CD4-positive, alpha-beta T cell treated with Interleukin-2 at 100 ng/mL for 4 hours (primary cell): Measurements from ENCODE around the gene AUNIP.

Experiments
- DNase-seq: peaks from one replicate; pipeline ENCODE4 v3.0.0-alpha.2; 2020; ENCODE audit warnings: low spot score

Gene AUNIP

DNA sequence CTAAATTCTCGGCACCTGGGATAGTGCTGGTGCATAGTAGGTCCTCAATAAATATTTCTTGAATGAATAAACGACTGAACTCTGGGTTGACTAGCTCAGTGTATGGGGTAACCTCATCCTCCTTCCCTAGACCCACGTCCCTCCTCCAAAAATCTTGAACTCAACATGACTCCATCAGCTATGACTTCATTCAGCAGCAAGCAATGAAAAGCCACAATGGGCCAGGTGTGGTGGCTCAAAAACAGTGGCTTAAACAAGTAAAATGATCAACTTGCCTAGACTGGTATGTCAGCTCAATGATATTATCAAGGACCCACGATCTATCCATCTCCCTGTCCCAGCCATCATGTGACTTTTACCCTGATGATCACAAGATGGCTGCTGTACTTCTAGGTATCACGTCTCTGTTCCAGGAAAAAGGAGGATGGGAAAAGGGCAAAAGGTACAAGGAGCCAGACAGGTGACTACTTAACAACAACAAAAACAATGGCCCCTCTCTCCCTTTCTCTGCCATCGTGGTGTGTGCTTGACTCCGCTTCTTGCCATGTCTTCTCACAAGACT lies 29.2 kb upstream of the AUNIP start:
- no peak for DNase-seq

DNA sequence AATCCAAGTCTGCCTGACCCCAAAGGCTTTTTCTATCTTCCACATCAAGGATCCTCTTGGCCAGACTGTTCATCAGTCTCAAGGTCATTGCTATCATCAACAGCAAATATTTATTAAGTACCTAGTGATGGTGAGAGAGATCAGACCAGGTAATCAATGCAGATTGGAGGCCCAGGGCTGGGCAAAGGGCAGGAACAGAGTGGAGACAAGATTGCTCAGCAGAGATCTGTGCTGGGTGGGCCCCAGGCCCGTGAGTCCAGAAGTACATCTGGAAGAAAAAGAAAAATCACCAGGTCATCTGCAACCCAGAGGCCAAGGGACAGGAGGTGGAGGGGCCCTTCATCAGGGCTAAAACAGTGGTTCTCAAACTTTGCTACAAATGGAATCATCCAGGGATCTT lies 26.3 kb upstream of the AUNIP start:
- DNase-seq, result no peak

DNA sequence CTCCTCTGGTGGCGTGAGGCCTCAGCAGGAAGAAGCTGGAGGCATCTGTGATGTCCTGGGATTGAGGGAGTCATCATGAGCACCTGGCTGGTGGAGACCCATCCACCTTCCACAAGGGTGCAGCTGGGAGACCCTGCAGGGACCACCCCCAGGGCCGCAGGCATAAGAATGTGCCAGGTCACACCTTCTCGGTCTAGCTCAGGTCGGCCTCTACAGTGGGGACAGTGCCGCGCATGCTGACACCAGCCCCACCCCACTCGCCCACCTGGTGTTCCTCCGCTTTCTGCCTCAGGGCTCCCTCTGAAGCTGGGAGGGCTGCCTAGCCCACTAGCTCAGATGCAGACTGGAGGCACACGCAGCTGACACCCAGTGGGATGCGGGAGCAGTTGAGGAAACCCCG lies 22.0 kb upstream of the AUNIP start:
- DNase-seq, result no peak

DNA sequence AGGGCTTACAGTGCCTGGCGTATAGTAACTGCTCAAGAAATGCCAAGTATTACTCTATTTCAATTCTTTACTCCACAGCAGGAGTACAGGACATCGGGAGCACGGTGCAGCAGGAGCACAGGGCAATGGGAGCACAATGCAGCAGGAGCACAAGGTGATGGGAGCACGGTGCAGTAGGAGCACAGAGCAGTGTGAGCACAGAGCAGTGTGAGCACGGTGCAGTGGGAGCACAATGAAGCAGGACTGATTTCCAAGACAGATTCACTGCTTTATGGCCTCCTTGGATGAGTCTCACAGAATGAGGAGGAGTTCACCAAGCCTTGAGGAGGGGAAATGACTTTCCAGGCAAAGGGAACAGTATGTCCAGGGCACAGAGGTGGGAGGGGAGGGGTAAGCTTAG lies 21.3 kb upstream of the AUNIP start:
- DNase-seq, result no peak

DNA sequence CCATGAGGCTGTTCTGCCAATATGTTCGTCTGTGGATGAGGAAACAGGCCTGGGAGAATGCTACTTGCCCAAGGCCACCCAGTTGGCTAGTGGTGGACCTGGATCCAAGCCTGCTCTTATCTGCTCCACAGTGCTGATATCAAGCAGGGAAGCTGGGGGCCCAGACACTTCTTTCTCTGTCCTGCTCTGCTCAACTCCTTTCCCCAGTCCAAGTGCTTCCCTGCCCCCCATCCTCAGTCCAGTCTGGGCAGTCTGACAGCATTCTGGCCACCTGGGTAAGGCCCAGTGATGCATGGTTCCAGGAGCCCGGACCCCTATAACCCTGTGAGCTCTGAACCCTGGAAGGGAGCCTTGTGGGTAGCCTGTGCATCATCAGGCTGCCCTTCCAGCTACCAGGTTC lies 20.4 kb upstream of the AUNIP start:
- DNase-seq, result no peak

DNA sequence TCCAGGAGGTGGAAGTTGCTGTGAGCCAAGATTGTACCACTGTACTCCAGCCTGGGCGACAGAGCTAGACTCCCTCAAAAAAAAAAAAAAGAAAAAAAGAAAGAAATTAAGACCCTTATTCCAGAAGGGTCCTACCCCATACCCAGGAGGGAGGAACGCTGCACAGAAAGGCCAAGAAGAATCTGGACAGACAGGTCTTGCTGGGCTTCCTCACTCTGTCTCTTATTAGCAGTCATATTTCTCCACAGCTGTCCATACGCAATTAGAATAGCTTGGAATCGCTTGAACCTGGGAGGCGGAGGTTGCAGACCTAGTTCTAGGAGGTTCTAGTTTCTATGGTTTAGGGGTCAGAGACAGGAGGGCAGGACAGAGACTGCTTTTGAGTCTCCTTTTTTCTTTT lies 19.4 kb upstream of the AUNIP start:
- DNase-seq, result no peak

DNA sequence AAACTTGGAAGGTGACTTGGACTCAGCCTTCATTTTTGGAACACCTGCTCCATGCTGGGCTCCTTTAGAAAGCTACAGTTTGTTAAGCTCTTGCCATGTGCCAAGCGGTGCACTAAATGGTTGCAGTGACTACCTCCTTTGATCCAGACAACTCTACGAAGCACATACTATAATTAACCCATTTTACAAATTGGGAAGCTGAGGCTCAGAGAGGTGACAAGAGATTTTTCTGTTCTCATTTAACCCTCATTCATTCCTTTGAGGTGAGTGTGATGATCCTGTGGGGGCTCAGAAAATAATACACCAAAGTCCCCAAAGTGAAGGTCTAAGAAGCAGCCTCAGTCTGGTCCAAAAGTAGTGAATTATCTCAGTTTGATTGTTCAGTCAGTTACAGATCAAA lies 17.9 kb upstream of the AUNIP start:
- no peak for DNase-seq

DNA sequence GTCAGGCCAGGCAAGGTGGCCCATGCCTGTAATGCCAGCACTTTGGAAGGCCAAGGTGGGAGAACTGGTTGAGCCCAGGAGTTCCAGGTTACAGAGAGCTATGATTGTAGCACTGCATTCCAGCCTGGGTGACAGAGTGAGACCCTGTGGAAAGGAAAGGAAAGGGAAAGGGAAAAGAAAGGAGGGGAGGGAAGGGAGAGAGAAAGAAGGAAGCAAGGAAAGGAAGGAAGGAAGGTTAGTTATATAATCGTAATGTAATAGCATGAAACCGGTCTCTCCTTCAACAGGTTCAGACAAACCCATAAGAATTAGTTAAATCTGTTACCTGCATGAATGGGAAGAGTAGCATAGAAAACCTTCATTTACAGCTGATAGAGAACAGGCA lies 17.4 kb upstream of the AUNIP start:
- DNase-seq, result no peak

DNA sequence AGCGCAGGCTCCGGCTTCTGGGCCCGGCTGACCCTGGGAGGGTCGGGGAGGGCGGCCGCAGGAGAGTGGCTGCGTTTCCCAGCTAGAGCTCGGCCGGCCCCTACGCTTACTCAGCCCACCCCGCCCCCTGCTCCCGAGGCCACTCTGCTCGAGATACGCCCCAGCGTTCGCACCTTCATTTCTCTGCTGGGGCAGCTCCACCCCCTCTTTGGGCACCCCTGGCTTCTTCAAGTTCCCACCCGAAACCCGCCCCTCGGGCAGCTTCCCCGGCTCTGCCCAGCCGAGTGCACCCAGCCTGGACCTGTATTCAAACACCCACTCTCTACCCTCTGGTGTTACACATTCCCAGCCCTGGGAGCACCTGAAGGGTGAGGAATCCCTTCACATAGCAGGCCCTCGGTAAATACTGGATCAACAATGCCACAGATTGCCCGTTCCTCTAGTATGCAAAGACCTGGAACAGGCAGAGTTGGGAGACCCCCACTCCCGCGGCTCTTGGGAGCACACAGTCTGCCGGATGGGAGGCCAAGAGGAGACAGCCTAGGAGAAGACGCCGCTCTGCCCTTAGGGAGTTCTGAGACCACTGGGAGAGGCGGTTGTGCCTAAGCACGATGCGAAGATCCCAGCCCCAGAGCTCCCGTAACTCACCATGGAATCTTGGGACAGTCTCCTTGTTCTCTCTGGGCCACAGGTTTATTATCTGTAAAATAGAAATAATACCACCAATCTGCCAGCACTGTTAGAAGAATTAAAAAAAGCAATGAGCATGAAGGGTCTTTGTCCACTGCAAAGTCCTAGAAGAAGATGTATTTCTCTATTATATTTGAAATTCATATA lies 16.8 kb upstream of the AUNIP start:
- DNase-seq, result peak; percentile 13

DNA sequence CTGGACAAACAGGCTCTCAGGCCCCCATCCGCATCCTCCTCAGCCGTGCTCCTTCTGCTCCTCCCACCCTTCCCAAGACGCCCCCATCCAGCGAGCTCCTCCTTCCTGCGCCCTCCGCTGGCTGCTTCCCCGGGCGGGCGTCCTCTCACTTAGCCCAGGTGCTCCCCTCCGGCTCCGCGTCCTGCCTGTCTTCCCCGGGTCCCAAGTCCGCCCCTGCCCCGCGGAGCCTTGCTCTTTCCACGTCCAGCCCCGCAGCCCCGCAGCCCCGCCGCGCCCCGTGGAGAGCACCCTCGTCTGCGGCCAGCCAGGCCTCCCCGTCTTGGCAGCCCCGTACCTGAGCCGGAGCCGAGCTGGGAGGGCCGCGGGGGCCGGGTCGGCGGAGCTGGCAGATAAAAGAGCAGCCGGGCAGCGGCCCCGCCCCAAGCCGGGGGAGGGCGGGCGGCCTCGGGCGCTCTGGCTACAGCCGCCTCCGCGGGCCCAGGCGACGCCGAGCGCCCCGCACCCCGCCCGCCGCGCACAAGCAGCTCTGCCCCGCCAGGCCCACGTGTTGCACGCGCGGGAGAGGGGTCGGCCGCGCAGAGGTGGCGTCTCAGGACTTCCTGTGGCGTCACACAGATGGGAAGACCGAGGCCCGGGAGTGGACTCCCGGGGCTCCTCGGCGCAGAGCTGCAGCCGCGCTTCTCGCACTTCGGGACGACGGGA lies 16.0 kb upstream of the AUNIP start, which contains the start of gene PAQR7:
PAQR7 (minus strand) TSS at position 555 of the 702 bp plus-strand sequence. CDS start 11,869 bp downstream, outside the sequence.
- peak; percentile 46 for DNase-seq

DNA sequence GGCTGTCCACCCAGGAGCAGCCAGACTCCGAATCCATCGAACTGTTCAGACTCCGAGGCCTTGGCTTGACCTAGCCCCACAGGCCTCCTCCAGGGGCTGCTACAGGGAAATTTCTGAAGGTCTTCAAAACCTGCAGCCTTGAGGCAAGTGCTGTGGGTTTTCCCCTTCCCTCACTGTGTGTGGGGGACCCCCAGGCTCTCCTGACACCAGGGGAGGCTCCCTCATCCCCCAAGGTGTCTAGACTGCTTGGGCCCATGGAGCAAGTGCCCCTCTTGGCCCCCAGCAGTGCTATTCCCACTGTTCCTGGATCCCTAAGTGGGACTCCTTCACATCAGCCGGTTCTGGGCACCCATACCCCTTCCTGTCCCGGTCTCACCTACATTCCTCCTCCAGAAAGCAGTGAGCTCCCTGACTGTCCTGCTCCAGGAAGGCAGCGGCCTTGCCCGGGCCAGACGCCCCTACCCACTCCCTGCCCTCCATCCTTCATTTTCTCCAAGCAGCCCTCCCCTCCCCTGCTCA lies 15.4 kb upstream of the AUNIP start:
- DNase-seq, result no peak

DNA sequence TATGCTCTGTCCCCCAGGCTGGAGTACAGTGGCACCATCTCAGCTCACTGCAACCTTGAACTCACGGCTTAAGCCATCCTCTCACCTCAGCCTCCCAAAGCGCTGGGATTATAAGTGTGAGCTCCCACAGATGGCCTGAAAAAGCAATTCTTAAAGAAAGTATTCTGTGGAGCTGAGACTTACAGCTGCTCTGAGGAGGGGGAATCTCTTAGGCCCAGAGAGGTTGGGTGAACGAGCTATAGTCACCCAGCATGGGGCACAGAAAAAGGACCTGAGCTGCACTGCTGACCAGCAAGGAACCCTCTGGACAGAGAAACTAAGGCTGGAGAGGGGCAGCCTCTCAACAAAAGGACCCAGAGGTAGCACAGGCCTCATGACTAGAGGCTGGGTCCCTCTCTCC lies 15.0 kb upstream of the AUNIP start:
- no peak for DNase-seq

DNA sequence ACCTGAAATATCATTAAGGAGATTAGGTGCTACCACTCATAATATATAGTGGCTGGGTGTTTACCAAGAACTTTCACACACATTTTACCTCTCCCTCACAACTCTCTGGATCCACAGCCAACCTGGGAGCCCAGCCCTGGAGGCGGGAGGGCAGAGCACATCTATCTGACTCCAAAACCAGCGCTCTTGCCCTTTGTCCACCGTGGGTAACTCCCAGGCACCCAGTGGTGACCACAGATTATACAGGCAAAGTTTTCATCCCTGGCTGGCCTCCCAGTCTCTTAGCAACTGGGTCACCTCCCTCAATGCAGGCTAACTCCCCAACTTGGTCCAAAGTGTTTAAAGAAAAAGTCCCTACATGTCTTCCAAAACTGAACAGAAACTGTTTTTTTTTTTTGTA lies 13.9 kb upstream of the AUNIP start:
- no peak for DNase-seq

DNA sequence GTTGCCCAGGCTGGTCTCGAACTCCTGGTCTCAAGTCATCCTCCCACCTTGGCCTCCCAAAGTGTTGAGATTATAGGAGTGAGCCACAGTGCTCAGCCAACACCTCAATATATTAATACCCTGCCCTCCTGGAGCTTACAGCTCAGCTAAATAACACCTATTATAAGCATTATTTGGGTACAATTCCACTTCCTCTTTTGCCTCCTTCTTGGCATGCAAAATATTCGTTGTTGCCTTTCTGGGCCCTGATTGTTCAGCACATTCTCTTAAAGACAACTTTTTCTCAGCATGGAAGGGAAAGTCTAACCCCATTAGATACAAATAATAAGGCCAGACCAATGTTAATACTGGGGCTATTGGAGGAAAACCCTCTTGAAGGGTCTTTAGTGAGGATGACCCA lies 13.5 kb upstream of the AUNIP start:
- no peak for DNase-seq

DNA sequence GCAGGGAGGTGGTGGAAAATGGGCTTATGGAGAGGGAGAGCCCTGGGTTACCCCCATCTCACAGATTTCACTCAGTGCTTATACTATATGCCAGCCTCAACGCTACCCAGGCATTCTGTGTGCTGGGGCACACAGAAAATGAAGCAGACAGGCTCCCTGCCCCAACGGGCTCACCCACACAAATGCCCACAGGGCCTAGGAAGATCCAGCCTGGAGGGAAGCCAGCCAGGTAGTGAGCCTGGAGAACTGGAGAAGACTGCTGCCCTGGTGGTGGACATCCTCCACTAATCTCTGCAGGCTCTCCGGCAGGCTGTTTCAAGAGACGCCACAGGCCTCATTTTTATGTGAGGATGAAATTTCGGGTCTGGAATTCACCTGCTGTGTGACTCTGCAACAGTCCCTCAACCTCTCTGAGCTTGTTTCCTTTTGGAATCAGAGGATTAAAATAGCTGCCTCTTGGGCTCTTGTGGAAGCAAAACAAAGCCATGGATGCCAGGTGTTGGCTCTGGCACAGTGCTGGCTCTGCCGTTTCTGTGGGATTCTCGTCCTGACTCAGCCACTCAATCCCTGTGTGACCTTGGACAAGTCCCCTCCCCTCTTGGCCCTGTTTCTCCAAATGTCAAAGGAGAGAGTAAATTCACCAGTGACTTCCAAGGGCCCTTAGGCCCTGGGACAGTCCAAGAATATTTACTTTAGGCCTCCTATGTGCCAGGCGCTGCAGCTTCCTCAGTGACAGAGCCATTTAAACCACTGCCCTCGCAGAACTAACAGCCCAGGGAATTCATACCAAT lies 12.6 kb upstream of the AUNIP start:
- no peak for DNase-seq

DNA sequence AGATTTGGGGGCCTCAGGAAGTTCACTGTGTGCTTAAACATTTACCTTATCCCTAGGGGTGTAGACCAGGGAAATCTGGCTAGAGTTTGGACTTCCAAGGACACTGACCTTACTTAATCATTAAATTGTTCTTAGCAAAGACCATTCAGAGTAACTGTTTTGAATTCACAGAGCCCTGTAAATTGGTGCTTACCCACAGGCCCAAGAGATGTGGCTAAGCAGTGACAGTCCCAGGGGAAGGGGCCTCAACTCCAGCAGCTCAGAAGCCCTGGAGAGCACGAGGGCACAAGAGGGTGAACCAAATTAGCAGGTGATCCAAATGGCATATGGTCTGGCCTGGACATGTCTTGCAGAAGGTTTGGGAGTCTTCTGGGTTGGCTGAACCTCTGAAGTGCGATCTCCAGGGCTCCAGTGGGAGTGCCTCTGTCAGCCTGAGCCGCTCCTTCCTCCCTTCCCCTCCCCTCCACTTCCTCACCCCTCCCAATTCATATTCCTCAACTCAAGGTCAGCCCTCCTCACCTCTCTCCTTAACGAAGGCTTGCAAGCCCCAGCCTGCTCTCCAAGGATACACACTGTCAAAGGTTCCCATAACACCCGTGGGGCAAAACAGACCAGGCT lies 11.9 kb upstream of the AUNIP start:
- DNase-seq, result no peak

DNA sequence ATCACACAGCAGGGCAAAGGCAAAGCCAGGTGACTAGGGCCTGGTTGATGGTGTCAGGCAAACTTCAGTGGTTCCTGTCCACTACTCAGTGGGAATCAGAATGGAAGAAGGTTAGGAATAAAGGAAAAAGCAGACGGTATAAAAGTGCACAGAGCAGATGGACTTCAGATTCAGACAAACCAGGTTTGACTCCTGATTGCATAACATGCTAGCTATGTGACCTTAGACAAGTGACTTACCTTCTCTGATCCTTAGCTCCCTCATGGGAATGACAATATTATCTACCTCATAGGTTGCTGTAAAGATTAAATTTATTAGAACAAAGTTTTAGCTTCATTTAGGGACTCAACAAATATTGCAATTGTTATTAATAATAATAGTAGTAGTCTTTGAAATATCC lies 11.4 kb upstream of the AUNIP start:
- DNase-seq, result no peak

DNA sequence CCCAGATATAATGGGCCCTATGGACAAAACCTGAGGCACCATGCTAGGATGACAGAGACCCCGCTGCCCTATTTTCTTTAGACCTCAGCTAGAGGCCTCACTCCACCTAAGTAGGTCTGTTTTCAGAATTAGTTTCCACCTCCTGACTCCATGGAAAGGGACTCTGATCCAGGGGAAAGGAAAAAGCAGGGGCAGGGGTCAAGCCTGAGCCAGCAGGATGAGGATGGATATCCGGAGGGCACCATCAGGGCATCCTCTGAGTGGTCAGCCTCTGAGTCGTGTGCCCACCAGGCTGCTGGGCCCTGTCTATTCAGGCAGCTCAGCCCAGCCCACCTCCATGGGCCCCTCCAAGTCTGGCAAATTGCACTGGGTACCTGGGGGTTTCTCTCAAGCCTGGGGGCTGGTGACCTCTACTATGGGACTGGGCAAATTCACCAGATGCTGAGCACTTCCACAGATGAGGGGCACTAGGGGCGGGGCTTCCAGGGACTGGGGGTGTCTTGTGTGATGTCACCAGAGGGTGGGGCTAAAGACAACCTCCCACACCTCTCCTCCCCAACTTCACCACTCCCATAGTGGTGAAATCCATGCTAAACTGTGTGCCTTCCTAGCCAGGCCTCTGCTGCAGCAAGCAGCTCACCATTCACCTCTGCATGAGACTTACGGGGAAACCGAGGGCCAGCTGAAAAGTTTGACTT lies 10.8 kb upstream of the AUNIP start:
- DNase-seq, result no peak

DNA sequence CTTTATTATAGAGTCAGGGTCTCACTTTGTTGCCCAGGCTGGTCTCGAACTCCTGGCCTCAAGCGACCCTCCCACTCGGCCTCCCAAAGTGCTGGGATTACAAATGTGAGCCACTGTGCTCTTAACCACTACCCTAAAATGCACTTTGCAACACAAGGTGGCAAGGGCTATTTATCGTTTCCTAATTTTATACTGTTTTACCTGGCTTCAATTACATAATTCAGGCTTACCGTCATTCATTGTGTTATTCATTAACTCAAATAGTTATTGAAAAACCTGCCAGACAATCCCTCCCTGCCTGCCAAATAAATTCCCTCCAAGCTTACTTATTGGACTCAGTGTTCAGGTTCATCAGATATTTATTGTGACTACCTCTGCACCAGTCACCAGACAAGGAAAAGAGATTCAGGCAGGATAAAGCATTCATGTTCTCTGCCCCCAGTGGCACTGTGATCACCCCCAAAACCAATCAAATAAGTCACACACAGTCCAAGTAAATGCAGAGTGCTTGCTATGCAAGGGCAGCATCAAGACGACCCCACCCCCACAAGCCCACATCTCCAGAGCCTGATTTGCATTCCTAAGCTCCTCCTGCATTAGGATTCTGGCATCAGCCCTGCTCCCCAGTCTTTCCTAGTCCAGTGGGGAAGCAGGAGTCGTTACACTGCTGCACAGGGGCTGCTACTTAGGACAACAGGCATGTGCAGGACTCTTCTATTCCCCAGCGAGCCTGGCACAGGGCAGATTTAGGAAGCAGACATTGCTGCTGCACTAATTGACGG lies 8.1 kb upstream of the AUNIP start:
- no peak for DNase-seq

DNA sequence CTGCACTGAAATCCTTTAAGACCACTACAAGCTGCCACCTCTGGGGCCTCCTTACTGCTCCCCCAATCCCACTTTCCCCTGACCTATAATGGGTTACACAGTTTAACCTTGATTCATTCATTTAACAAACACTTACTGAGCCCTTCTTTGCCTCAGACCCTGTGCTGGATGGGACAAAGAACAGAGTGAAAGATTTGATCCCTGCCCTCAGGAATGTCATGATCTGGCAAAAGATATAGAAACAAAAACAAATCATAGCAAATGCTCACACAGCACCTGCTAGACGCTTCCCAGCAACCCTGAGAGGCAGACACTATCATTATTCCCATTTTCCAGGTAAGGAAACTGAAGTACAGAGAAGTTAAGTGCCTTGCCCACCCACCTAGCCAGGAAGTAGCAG lies 7.0 kb upstream of the AUNIP start:
- no peak for DNase-seq
